ENCODE results near the gene TCEAL1.

- TF ChIP-seq POLR2A (IDR thresholded peaks at IDR 0.05; ENCODE audit: low read depth, low read length) (no peak), TAF1 (IDR thresholded peaks at IDR 0.05; ENCODE audit: borderline replicate concordance, low read depth, low read length) (no peak), POLR2AphosphoS5 (IDR thresholded peaks at IDR 0.05; ENCODE audit: low read depth, low read length) (no peak)
Observed at GRCh38 chrX:103610282-103610681, 18.5 kb upstream of the TCEAL1 start.
